CD4-positive, alpha-beta T cell treated with Interleukin-21 for 1 hour (primary cell): ENCODE measurements around the gene MTRF1L.
"Not testable (repeated sequence)": the region's sequence is repeated elsewhere in the genome, so short reads cannot be mapped to it uniquely, and the experiment has no call there.

Source experiments
- DNase-seq: peaks from one replicate; pipeline ENCODE4 v3.0.0-alpha.2; 2020

MTRF1L gene

GRCh38 chr6:152969688-152970418 lies 32.7 kb downstream of the MTRF1L start:
- no peak for DNase-seq

GRCh38 chr6:152966168-152966894 lies 36.2 kb downstream of the MTRF1L start:
- DNase-seq: not testable (repeated sequence)

GRCh38 chr6:152959333-152959732 lies 43.2 kb downstream of the MTRF1L start:
- no peak for DNase-seq

GRCh38 chr6:152957796-152958195 lies 44.7 kb downstream of the MTRF1L start:
- no peak for DNase-seq

GRCh38 chr6:152954443-152954842 lies 48.1 kb downstream of the MTRF1L start:
- no peak for DNase-seq

- DNase-seq: peak; percentile 14
These were observed 49.5 kb downstream of the MTRF1L start for GRCh38 chr6:152952866-152953509.

GRCh38 chr6:152952045-152952444 lies 50.5 kb downstream of the MTRF1L start:
- no peak for DNase-seq

GRCh38 chr6:152950240-152950639 lies 52.3 kb downstream of the MTRF1L start:
- no peak for DNase-seq

GRCh38 chr6:152948150-152948768 lies 54.2 kb downstream of the MTRF1L start:
- DNase-seq: peak; percentile 45

GRCh38 chr6:152946995-152947394 lies 55.5 kb downstream of the MTRF1L start:
- no peak for DNase-seq

GRCh38 chr6:152946484-152946883 lies 56.0 kb downstream of the MTRF1L start:
- DNase-seq: no peak

- DNase-seq: no peak
These were observed 59.1 kb downstream of the MTRF1L start for GRCh38 chr6:152943260-152943897.

- DNase-seq: no peak
These were observed 60.1 kb downstream of the MTRF1L start for GRCh38 chr6:152942319-152942869.

GRCh38 chr6:152941746-152942145 lies 60.8 kb downstream of the MTRF1L start:
- DNase-seq: no peak
